Mucosa of rectum (tissue), 2 donors: ENCODE data around the gene PCNX2.

ENCODE experiments used
- H3K27ac ChIP-seq, 2 donors: one replicate each; pipeline ENCODE4 v1.7.0; 2013; ENCODE audit warnings: inconsistent platforms in 2 of 2, low read depth in 2 of 2, low read length in 2 of 2
- H3K27me3 ChIP-seq, 2 donors: one replicate each; pipeline ENCODE4 v1.7.0; 2013; ENCODE audit warnings: low read length in 2 of 2; ENCODE audit not compliant: control insufficient read depth in 2 of 2, insufficient read depth in 2 of 2
- H3K36me3 ChIP-seq, 2 donors: one replicate each; pipeline ENCODE4 v1.7.0; 2013; ENCODE audit warnings: low read length in 2 of 2; ENCODE audit not compliant: control insufficient read depth in 2 of 2, insufficient read depth in 2 of 2
- H3K4me1 ChIP-seq, 2 donors: one replicate each; pipeline ENCODE4 v1.7.0; 2013; ENCODE audit warnings: low read length in 2 of 2, mild to moderate bottlenecking in 1 of 2; ENCODE audit not compliant: control insufficient read depth in 2 of 2, insufficient read depth in 2 of 2
- H3K4me3 ChIP-seq, 2 donors: one replicate each; pipeline ENCODE4 v1.7.0; 2013; ENCODE audit warnings: low read length in 2 of 2
- H3K9ac ChIP-seq, 2 donors: one replicate each; pipeline ENCODE4 v1.7.0; 2013; ENCODE audit warnings: low read length in 2 of 2, low read depth in 1 of 2, mild to moderate bottlenecking in 1 of 2
- H3K9me3 ChIP-seq, 2 donors: one replicate each; pipeline ENCODE4 v1.7.0; 2013; ENCODE audit warnings: low read length in 2 of 2; ENCODE audit not compliant: control insufficient read depth in 2 of 2
- donor health status: healthy.
- donor health status: Normal muscosa, but diverticular disease.

The PCNX2 gene

DNA sequence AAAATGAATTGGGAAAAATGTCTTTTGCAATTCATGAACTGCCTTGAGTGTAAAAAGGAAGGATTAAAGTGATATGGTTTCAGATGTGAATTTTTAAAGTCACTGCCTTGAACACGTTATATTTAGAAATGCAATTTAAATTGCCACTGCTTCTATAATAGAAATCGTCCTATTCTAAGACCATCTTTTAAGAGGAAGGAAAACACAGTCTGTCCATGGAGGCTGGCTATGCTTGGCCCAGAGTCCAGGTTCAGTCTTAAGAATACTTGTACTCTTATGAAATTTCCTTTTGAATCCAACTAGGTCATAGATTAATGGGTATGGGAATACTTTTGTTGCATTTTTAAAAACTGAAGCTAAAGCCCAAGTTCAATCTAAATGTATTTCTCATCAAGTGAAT is 86.0 kb downstream of the PCNX2 start:
- H3K9ac ChIP-seq: no peak overlapping the region
- H3K36me3 ChIP-seq: no peaks in the 10 kb centered on the region

DNA sequence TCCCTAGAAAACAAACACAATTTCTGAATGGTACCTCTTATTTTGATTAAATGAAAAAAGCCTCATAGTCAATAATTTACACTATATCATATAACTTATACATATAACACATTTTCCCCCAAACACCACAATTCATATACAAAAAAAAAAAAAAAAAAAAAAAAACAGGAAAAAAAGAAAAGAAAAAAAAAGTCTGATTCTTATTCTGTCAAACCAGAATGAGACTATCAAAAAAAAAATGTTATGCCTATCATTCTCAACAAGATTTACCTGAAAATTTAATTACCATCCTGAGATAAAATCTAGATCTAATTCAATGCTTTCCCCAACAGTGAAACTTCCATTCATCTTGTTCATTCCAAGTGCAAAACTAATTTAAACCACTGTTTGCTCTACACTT is 86.8 kb downstream of the PCNX2 start:
- no peaks in the 10 kb centered on the region for H3K36me3 ChIP-seq
- no peak overlapping the region for H3K4me3 ChIP-seq
- H3K27me3 ChIP-seq: no peaks in the 10 kb centered on the region
- H3K4me1 ChIP-seq: no peaks in the 10 kb centered on the region
- H3K9ac ChIP-seq: no peak overlapping the region
- H3K27ac ChIP-seq: no peak overlapping the region
- no peaks in the 10 kb centered on the region for H3K9me3 ChIP-seq

More for the DNA sequence above, 86.0 kb downstream of the PCNX2 start:
- no peaks in the 10 kb centered on the region for H3K27me3 ChIP-seq
- no peak overlapping the region for H3K27ac ChIP-seq
- H3K4me3 ChIP-seq: no peak overlapping the region
- no peaks in the 10 kb centered on the region for H3K4me1 ChIP-seq
- no peaks in the 10 kb centered on the region for H3K9me3 ChIP-seq

DNA sequence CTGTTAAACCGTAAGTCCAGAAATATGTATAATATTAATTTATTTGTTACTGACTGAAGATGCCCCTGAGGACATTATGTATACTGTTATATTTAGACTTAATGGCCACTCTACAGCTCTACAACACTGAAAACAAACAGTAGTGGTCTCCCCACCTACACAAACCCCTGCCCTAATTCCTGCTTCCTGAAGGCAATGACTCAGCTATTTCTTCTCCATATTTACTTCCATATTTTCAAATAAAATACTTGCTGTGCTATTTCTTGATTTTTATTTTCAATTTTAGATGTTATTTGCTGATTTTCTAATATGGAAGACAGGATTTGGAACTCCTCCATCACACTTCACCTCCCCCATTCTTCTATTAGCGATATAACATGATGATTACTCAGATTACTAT is 97.6 kb downstream of the PCNX2 start:
- no peak overlapping the region for H3K9ac ChIP-seq
- no peaks in the 10 kb centered on the region for H3K27me3 ChIP-seq
- H3K36me3 ChIP-seq: no peaks in the 10 kb centered on the region
- H3K27ac ChIP-seq: no peak overlapping the region
- no peaks in the 10 kb centered on the region for H3K9me3 ChIP-seq
- no peak overlapping the region for H3K4me3 ChIP-seq
- H3K4me1 ChIP-seq: no peaks in the 10 kb centered on the region

DNA sequence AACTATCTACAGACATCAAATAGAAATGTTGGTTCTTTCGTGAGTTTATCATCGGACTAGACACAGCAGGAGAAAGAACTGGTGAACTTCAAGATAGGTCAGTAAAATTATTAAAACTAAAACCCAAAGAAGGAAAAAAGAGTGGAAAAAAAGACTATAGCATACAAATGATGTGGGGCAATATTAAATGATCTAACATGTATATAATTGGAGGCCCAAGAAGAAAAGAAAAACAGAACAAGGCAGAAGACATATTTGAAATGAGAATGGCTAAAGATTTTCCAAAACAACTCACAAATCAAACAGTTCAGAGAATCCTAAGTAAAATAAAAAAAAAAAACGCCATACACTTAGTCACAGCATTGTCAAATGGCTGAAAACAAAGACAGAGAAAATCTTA is 101.8 kb downstream of the PCNX2 start:
- Histone ChIP-seq H3K9ac (no peak overlapping the region), H3K27ac (no peak overlapping the region), H3K36me3 (no peaks in the 10 kb centered on the region)

DNA sequence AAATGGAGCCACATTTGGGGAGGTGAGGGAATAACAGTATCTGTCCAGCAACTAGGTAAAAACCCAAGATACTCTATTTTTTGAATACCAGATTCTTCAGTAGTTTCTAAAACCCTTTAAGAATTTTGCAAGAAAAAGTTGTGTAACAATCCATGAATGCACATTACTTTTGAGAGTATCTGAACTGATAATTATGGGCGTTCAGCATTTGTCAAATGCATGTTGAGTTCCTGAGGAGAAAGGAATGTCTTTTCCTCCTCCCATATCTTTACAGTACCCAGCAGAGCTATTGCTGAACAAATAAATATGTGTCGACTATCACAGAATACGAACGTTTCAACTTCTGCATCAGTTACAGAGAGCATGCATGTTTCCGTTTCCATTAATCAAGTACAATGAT is 104.5 kb downstream of the PCNX2 start:
- Histone ChIP-seq H3K36me3 (no peaks in the 10 kb centered on the region), H3K9ac (no peak overlapping the region), H3K27me3 (no peaks in the 10 kb centered on the region), H3K9me3 (no peaks in the 10 kb centered on the region), H3K4me3 (no peak overlapping the region), H3K4me1 (no peaks in the 10 kb centered on the region), H3K27ac (no peak overlapping the region)

More for the DNA sequence above, 101.8 kb downstream of the PCNX2 start:
- Histone ChIP-seq H3K4me3 (no peak overlapping the region), H3K4me1 (no peaks in the 10 kb centered on the region), H3K27me3 (no peaks in the 10 kb centered on the region), H3K9me3 (no peaks in the 10 kb centered on the region)

DNA sequence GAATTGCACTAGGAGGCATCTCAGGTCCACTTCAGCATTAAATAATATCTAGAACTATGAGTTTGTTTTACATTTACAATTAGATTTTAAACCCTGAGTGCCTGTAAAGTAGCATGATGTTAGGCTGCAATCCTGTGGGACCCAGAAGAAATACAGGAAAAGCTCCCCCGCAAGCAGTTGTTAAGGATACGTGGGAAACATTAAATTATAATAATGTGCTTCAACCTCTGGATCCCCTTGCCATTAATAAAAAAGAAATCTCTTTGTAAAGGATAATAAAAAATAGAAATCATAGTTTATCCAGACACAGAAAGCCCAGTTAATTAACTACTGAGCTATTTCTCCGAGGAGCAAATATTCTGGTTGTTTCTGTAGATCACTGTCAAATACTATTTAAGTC is 106.0 kb downstream of the PCNX2 start:
- no peak overlapping the region for H3K9ac ChIP-seq
- H3K27ac ChIP-seq: no peak overlapping the region
- no peaks in the 10 kb centered on the region for H3K36me3 ChIP-seq
- H3K9me3 ChIP-seq: no peaks in the 10 kb centered on the region
- no peaks in the 10 kb centered on the region for H3K4me1 ChIP-seq
- H3K27me3 ChIP-seq: no peaks in the 10 kb centered on the region
- H3K4me3 ChIP-seq: no peak overlapping the region

DNA sequence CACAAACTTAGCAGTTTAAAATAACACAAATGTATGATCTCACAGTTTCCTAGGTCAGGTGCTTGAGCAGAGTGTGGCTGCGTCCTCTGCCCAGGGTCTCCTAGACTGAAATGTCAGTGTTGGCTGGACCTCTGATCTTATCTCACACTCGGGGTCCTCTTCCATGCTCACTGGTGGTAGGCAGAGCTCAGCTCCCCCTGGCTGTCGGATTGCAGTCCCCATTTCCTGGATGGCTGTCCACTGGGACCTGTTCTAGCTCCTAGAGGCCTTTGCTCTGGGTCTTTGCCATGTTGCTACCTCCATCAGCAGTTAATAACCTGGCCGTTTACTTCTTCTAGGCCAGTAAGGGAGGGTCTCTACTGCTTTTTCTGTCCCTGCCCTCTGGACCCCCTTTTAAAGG is 107.5 kb downstream of the PCNX2 start:
- H3K4me3 ChIP-seq: no peak overlapping the region

DNA sequence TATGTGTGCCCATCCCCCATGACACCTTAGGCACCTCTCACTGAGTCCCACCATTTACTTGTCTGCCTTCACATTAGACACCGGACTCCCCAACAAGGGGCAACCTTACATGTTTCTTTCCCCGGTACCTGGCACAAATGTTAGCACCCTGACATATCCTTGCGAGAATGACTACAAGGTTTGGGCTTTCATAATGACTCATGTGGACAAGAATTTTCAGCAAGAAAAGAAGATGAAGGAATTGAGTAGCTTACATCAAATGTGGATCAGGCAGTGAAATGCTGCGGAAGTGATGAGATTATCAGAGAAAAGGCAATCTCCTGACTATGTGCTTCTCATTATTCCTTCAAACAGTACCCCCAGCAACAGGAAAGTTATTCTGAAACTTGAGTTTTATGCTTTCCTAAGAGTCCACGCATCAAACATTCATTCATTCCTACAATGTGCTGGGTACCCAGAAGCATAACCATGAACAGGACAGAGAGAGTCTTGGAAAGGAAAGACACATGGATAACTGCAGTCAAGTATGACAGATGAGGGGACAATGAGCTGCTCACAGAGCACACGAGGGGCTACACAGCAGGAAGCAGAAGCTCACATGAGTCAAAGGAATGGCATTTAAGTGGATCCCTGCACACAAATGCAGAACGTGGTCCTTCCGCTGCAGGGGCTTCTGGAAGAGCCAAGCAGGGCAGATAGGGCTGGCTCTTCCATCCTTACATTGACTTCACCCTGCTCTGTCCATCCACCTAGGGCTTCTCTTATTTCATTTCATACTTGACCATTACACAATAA is 112.1 kb downstream of the PCNX2 start:
- Histone ChIP-seq H3K4me3 (no peak overlapping the region), H3K9me3 (no peaks in the 10 kb centered on the region), H3K27ac (no peak overlapping the region), H3K36me3 (no peaks in the 10 kb centered on the region), H3K9ac (no peak overlapping the region), H3K4me1 (no peaks in the 10 kb centered on the region), H3K27me3 (no peaks in the 10 kb centered on the region)

More for the DNA sequence above, 107.5 kb downstream of the PCNX2 start:
- no peaks in the 10 kb centered on the region for H3K4me1 ChIP-seq
- no peaks in the 10 kb centered on the region for H3K36me3 ChIP-seq
- no peaks in the 10 kb centered on the region for H3K9me3 ChIP-seq
- no peak overlapping the region for H3K27ac ChIP-seq
- no peaks in the 10 kb centered on the region for H3K27me3 ChIP-seq
- H3K9ac ChIP-seq: no peak overlapping the region

DNA sequence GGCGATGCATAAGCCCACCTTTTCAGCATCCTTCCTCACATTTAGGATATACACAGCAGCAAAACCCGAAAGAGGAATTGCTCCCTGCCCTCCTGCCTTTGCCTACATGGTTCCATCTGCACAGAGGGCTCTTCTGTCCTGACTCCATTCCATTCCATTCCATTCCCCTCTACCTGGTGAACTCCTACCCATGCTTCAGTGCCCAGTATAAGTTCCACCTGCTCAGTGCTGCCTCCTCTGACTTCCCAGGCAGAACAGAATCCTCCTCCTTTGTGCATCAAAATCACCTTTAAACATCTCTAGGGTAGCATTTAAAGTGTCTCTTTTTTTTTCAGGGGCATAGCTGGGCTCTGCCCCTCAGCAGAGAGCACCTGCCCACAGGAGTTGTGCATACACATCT is 112.9 kb downstream of the PCNX2 start:
- Histone ChIP-seq H3K4me1 (no peaks in the 10 kb centered on the region), H3K9me3 (peaks cover 0 to 1% of the 10 kb centered on the region in 2 donors), H3K4me3 (no peak overlapping the region), H3K27ac (no peak overlapping the region), H3K9ac (no peak overlapping the region), H3K27me3 (no peaks in the 10 kb centered on the region), H3K36me3 (peaks cover under 1 to 2% of the 10 kb centered on the region in 2 donors)

DNA sequence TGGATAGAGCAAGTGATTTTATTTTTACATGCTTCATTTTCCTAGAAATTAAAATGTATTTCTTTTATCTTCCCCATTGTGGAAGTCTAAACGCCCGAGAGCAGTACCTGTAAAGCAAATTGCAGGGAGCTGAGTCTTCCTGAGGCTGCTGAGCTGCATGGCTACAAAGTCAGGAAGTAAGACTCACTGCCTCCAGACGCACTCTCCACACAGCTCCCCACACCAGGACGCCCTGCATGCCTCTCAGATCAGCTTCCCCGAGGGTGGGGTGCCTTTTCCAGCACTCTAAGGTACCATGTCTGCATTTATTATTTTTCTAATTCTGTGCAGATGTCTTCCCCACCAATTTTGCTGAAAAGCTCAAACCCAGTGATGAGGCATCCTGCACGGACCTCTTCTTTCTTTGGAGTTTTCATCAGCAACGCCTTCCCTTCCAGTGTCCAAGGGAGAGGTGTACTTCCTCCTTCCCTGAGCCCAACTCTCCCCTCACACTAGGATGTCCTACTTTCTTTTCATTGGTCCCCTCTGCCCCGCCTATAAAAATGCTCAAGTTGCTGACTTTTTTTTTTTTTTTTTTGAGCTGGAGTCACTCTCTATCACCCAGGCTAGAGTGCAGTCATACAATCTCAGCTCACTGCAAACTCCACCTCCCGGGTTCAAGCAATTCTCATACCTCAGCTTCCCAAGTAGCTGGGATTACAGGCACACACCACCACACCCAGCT is 114.7 kb downstream of the PCNX2 start:
- H3K4me1 ChIP-seq: no peaks in the 10 kb centered on the region
- no peak overlapping the region for H3K9ac ChIP-seq
- H3K27ac ChIP-seq: no peak overlapping the region
- no peaks in the 10 kb centered on the region for H3K27me3 ChIP-seq
- H3K36me3 ChIP-seq: peaks cover 3 to 6% of the 10 kb centered on the region in 2 donors
- H3K4me3 ChIP-seq: no peak overlapping the region
- peaks cover 0 to 2% of the 10 kb centered on the region in 2 donors for H3K9me3 ChIP-seq
